Sigmoid colon (tissue), 7 donors: ENCODE results near the gene DENND5A. TPM values are rescaled to one million over a fixed set of nuclear protein-coding genes. Genes with fewer than 3 reads are reported as not detected.
"Not testable (repeated sequence)": the region's sequence is repeated elsewhere in the genome, so short reads cannot be mapped to it uniquely, and the experiment has no call there.

Experiments used
- DNase-seq: peaks from one replicate; pipeline ENCODE4 v3.0.0-alpha.2; 2019
- H3K27ac ChIP-seq, 4 donors: fragments of 200-600 bp; sonication (generic); one replicate each; pipeline ENCODE4 v1.5.1; 2016 to 2019; ENCODE audit warnings: mild to moderate bottlenecking in 1 of 4
- H3K27me3 ChIP-seq, 3 donors: fragments of 200-600 bp; sonication (generic); one replicate each; pipeline ENCODE4 v1.5.1; 2019; ENCODE audit warnings: mild to moderate bottlenecking in 1 of 3
- H3K36me3 ChIP-seq, 4 donors: fragments of 200-600 bp; sonication (generic); one replicate each; pipeline ENCODE4 v1.5.1; 2016 to 2019
- H3K4me1 ChIP-seq, 4 donors: fragments of 200-600 bp; sonication (generic); one replicate each; pipeline ENCODE4 v1.5.1; 2017 to 2019
- H3K4me3 ChIP-seq, 4 donors: fragments of 200-600 bp; sonication (generic); one replicate each; pipeline ENCODE4 v1.5.1; 2017 to 2019; ENCODE audit warnings: mild to moderate bottlenecking in 2 of 4, moderate library complexity in 1 of 4
- H3K9me3 ChIP-seq, 4 donors: fragments of 200-600 bp in 3 of 4; sonication (generic) in 3 of 4; one replicate each; pipeline versions ENCODE4 v1.5.1 to v1.6.1; 2013 to 2019
- CTCF ChIP-seq, 4 experiments: fragments of 450-650 bp in 3 of 4; fragments of 200-600 bp in 1 of 4; IDR thresholded peaks; one replicate each; pipeline ENCODE4 v1.5.1; 2016 to 2019; ENCODE audit warnings: antibody characterized with exemption in 4 of 4, mild to moderate bottlenecking in 3 of 4, moderate library complexity in 2 of 4
- EP300 ChIP-seq, 4 donors: sonication (generic); formaldehyde crosslinking; IDR thresholded peaks; one replicate each; pipeline ENCODE4 v1.6.1; 2017; ENCODE audit warnings: antibody characterized with exemption in 4 of 4
- POLR2A ChIP-seq, 2 donors: fragments of 450-650 bp; IDR thresholded peaks; one replicate each; pipeline ENCODE4 v1.6.1; 2016; ENCODE audit warnings: antibody characterized with exemption in 2 of 2, mild to moderate bottlenecking in 2 of 2, moderate library complexity in 2 of 2
- POLR2AphosphoS5 ChIP-seq, 4 donors: sonication (generic); formaldehyde crosslinking; IDR thresholded peaks; one replicate each; pipeline ENCODE4 v1.6.1; 2017; ENCODE audit warnings: antibody characterized with exemption in 4 of 4
- WGBS, 2 donors: extraction: QIAGEN DNeasy Blood & Tissue Kit; methylation state at CpG; one replicate each; pipeline ENCODE4 v1.1.7; 2013; 5-methylcytosine and 5-hydroxymethylcytosine counted together
- intact Hi-C: fragments of 100-400 bp; cut with DNase I; formaldehyde crosslinking; loops from one replicate; pipeline ENCODE4 v1.15.1; 2023
- polyA plus RNA-seq, 3 donors: library from polyadenylated mRNA; stranded (reverse); fragments of 200-250 nt; gene quantifications; one replicate each; pipeline ENCODE4 v1.2.3, GENCODE V29; 2013
- total RNA-seq, 4 donors: library from RNA; depleted of rRNA; stranded (reverse); fragments of >200 nt; gene quantifications; one replicate each; pipeline ENCODE4 v1.1.0, GENCODE V29; 2016
- donor health status: healthy with polysubstance abuse.
- donor health status: Bipolar disorder and iron deficiency.
- donor health status: healthy.

Gene DENND5A
- total and polyA plus RNA-seq, 7 donors, result 9.7 to 130 (median 89.2) TPM

- no peak overlapping the region for H3K27ac ChIP-seq
- H3K36me3 ChIP-seq, result peaks cover 4 to 50% (median 14%) of the 10 kb centered on the region in 4 donors
- H3K4me1 ChIP-seq, result peaks cover 0 to 15% (median 11%) of the 10 kb centered on the region in 4 donors
- TF ChIP-seq POLR2AphosphoS5 (IDR thresholded peaks at IDR 0.05) (no peak), CTCF (IDR thresholded peaks at IDR 0.05) (no peak), EP300 (IDR thresholded peaks at IDR 0.05) (no peak), POLR2A (IDR thresholded peaks at IDR 0.05) (no peak)
- intact Hi-C loops, result no loop called here
- no peaks in the 10 kb centered on the region for H3K27me3 ChIP-seq
- no peak for DNase-seq
- no peaks in the 10 kb centered on the region for H3K9me3 ChIP-seq
- no peak overlapping the region for H3K4me3 ChIP-seq
Measured at GRCh38 chr11:9176550-9176949, 88.6 kb downstream of the DENND5A start.

- H3K27me3 ChIP-seq, result no peaks in the 10 kb centered on the region
- TF ChIP-seq POLR2A (IDR thresholded peaks at IDR 0.05) (no peak), CTCF (IDR thresholded peaks at IDR 0.05) (no peak)
- H3K36me3 ChIP-seq, result peaks cover 4 to 50% (median 14%) of the 10 kb centered on the region in 4 donors
- no peak overlapping the region for H3K27ac ChIP-seq
- DNase-seq, result no peak
- intact Hi-C loops, result no loop called here
- H3K9me3 ChIP-seq, result no peaks in the 10 kb centered on the region
- no peak overlapping the region for H3K4me3 ChIP-seq
- H3K4me1 ChIP-seq, result peaks cover 0 to 10% (median 9%) of the 10 kb centered on the region in 4 donors
Measured at GRCh38 chr11:9176136-9176535, 89.0 kb downstream of the DENND5A start.

GRCh38 chr11:9172389-9172788 lies 92.8 kb downstream of the DENND5A start:
- Histone ChIP-seq H3K4me3 (no peak overlapping the region), H3K9me3 (no peaks in the 10 kb centered on the region), H3K27ac (no peak overlapping the region), H3K4me1 (peaks cover 0 to 5% (median 0%) of the 10 kb centered on the region in 4 donors), H3K27me3 (no peaks in the 10 kb centered on the region), H3K36me3 (peaks cover 0 to 47% (median 13%) of the 10 kb centered on the region in 4 donors)
- DNase-seq, result no peak
- intact Hi-C loops, result no loop called here
- WGBS, 2 donors, result 96 to 97% methylated on average over 5 of the region's 5 CpGs
- TF ChIP-seq POLR2A (IDR thresholded peaks at IDR 0.05) (no peak), POLR2AphosphoS5 (IDR thresholded peaks at IDR 0.05) (no peak), EP300 (IDR thresholded peaks at IDR 0.05) (no peak), CTCF (IDR thresholded peaks at IDR 0.05) (no peak)

- peaks cover 0 to 5% (median 0%) of the 10 kb centered on the region in 4 donors for H3K4me1 ChIP-seq
- intact Hi-C loops, result no loop called here
- no peak for DNase-seq
- H3K36me3 ChIP-seq, result peaks cover 0 to 45% (median 13%) of the 10 kb centered on the region in 4 donors
- H3K27me3 ChIP-seq, result no peaks in the 10 kb centered on the region
- no peak overlapping the region for H3K27ac ChIP-seq
- TF ChIP-seq POLR2A (IDR thresholded peaks at IDR 0.05), result no peak
- no peak for TF ChIP-seq POLR2AphosphoS5 (IDR thresholded peaks at IDR 0.05)
- no peak for TF ChIP-seq EP300 (IDR thresholded peaks at IDR 0.05)
- TF ChIP-seq CTCF (IDR thresholded peaks at IDR 0.05), result no peak
- 87 to 92% methylated on average over 2 of the region's 2 CpGs for WGBS, 2 donors
- no peaks in the 10 kb centered on the region for H3K9me3 ChIP-seq
- no peak overlapping the region for H3K4me3 ChIP-seq
Measured at GRCh38 chr11:9170450-9170849, 94.7 kb downstream of the DENND5A start.

- Histone ChIP-seq H3K36me3 (peaks cover 2 to 52% (median 14%) of the 10 kb centered on the region in 4 donors), H3K4me3 (no peak overlapping the region), H3K4me1 (peaks cover 0 to 5% (median 0%) of the 10 kb centered on the region in 4 donors), H3K27ac (no peak overlapping the region), H3K27me3 (no peaks in the 10 kb centered on the region), H3K9me3 (no peaks in the 10 kb centered on the region)
- intact Hi-C loops, result loop anchor here (10.0 kb wide), 1 partner anchor 335 kb away; no protein-coding TSS in a partner anchor
- no peak for DNase-seq
- 76 to 77% methylated on average over 7 of the region's 7 CpGs for WGBS, 2 donors
- TF ChIP-seq CTCF (IDR thresholded peaks at IDR 0.05) (no peak), EP300 (IDR thresholded peaks at IDR 0.05) (no peak), POLR2A (IDR thresholded peaks at IDR 0.05) (no peak), POLR2AphosphoS5 (IDR thresholded peaks at IDR 0.05) (no peak)
Measured at GRCh38 chr11:9169595-9170295, 95.4 kb downstream of the DENND5A start.

- not testable (repeated sequence) for H3K27me3 ChIP-seq, H3K27ac ChIP-seq, H3K4me1 ChIP-seq, DNase-seq, H3K9me3 ChIP-seq, H3K4me3 ChIP-seq
- peaks cover 2 to 58% (median 8%) of the 10 kb centered on the region in 4 donors for H3K36me3 ChIP-seq
- intact Hi-C loops, result loop anchor here (10.0 kb wide), 1 partner anchor 343 kb away; no protein-coding TSS in a partner anchor
- 88 to 90% methylated on average over 6 of the region's 6 CpGs for WGBS, 2 donors
Measured at GRCh38 chr11:9161991-9162390, 103.2 kb downstream of the DENND5A start.
